ENCODE results near the gene C11orf42.

DNA sequence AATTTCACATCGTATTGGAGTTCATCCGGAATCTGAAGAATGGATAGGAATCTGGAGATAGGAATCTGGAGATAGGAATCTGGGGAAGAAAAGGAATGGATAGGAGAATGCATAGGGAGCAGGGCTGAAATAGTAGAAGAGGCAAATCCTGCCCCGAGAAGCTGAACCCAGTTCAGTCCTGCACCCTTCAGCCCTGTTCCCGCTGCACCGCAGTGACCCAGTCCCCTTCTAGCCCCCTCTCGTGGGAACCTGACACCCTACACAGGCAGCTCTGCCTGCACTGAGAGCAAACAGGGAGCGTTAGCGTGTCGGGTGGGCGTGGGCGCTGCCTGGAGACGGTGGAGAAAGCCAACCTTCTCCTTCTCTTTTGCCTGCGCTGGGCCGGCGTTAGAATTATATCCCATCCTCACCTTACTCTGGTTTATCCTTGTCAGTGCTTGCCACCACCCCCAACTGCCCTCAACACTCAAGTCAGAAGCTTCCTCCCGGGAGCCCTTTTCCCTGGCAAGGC is 53.3 kb downstream of the C11orf42 start:
- TF ChIP-seq, protein P1, sequence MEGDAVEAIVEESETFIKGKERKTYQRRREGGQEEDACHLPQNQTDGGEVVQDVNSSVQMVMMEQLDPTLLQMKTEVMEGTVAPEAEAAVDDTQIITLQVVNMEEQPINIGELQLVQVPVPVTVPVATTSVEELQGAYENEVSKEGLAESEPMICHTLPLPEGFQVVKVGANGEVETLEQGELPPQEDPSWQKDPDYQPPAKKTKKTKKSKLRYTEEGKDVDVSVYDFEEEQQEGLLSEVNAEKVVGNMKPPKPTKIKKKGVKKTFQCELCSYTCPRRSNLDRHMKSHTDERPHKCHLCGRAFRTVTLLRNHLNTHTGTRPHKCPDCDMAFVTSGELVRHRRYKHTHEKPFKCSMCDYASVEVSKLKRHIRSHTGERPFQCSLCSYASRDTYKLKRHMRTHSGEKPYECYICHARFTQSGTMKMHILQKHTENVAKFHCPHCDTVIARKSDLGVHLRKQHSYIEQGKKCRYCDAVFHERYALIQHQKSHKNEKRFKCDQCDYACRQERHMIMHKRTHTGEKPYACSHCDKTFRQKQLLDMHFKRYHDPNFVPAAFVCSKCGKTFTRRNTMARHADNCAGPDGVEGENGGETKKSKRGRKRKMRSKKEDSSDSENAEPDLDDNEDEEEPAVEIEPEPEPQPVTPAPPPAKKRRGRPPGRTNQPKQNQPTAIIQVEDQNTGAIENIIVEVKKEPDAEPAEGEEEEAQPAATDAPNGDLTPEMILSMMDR (IDR thresholded peaks at IDR 0.05): no peak
- no peak for TF ChIP-seq EZH2 (IDR thresholded peaks at IDR 0.05; ENCODE audit: borderline replicate concordance, insufficient read depth, low read depth, low read length, poor library complexity, severe bottlenecking)

All from B cell (primary cell).